Mesenchymal stem cell (in vitro differentiated cells and primary cell): ENCODE data around the gene SMCR8.

Experiments
- DNase-seq: peaks from one replicate; pipeline ENCODE4 v3.0.0-alpha.2; 2013
- H2AFZ ChIP-seq: one replicate; pipeline ENCODE4 v1.6.1; 2013; ENCODE audit warnings: low read depth, mild to moderate bottlenecking, control low read depth, inconsistent platforms, low read length, moderate library complexity
- H2AK5ac ChIP-seq: 2 replicates; pipeline ENCODE4 v1.6.1; 2013; ENCODE audit warnings: low read length, moderate library complexity, mild to moderate bottlenecking, inconsistent platforms; ENCODE audit not compliant: severe bottlenecking
- H2BK120ac ChIP-seq: one replicate; pipeline ENCODE4 v1.6.1; 2013; ENCODE audit warnings: low read depth, mild to moderate bottlenecking, inconsistent platforms, low read length, moderate library complexity
- H2BK12ac ChIP-seq, 2 experiments: one replicate each; pipeline ENCODE4 v1.6.1; 2013; ENCODE audit warnings: inconsistent platforms in 2 of 2, low read length in 2 of 2, mild to moderate bottlenecking in 2 of 2, moderate library complexity in 2 of 2, control low read depth in 1 of 2
- H2BK15ac ChIP-seq: one replicate; pipeline ENCODE4 v1.6.1; 2013; ENCODE audit warnings: mild to moderate bottlenecking, low read depth, inconsistent platforms; ENCODE audit not compliant: poor library complexity, severe bottlenecking
- H2BK5ac ChIP-seq: 2 replicates; pipeline ENCODE4 v1.6.1; 2013; ENCODE audit warnings: low read depth, mild to moderate bottlenecking, low read length, control low read depth, inconsistent platforms; ENCODE audit not compliant: poor library complexity, severe bottlenecking
- H3K14ac ChIP-seq, 2 experiments: one replicate each; pipeline ENCODE4 v1.6.1; 2013; ENCODE audit warnings: inconsistent platforms in 2 of 2, low read length in 2 of 2, control low read depth in 1 of 2, mild to moderate bottlenecking in 1 of 2, moderate library complexity in 1 of 2
- H3K18ac ChIP-seq, 2 experiments: one replicate each; pipeline ENCODE4 v1.6.1; 2013; ENCODE audit warnings: inconsistent platforms in 2 of 2, low read length in 2 of 2, control low read depth in 1 of 2, low read depth in 1 of 2, mild to moderate bottlenecking in 1 of 2
- H3K23ac ChIP-seq, 2 experiments: one replicate each; pipeline ENCODE4 v1.6.1; 2013; ENCODE audit warnings: inconsistent platforms in 2 of 2, low read length in 2 of 2, mild to moderate bottlenecking in 2 of 2, moderate library complexity in 2 of 2, control low read depth in 1 of 2
- H3K27ac ChIP-seq: 2 replicates; pipeline ENCODE4 v1.5.1; 2013; ENCODE audit warnings: mild to moderate bottlenecking, moderate library complexity, low read length, control low read depth, inconsistent platforms; ENCODE audit not compliant: poor library complexity, severe bottlenecking
- H3K27me3 ChIP-seq, 2 experiments: 2 replicates each; pipeline versions ENCODE4 v1.6.1 to v1.7.0; 2013; ENCODE audit warnings: low read length in 2 of 2, mild to moderate bottlenecking in 2 of 2, moderate library complexity in 2 of 2, control low read depth in 1 of 2, inconsistent platforms in 1 of 2; ENCODE audit not compliant: control insufficient read depth in 1 of 2, insufficient read depth in 1 of 2
- H3K36me3 ChIP-seq, 2 experiments: 2 replicates each; pipeline versions ENCODE4 v1.6.1 to v1.7.0; 2013; ENCODE audit warnings: low read length in 2 of 2, control low read depth in 1 of 2, inconsistent platforms in 1 of 2, low read depth in 1 of 2, mild to moderate bottlenecking in 1 of 2; ENCODE audit not compliant: insufficient read depth in 2 of 2, control insufficient read depth in 1 of 2
- H3K4ac ChIP-seq, 2 experiments: one replicate each; pipeline ENCODE4 v1.6.1; 2013; ENCODE audit warnings: inconsistent platforms in 2 of 2, low read length in 2 of 2, mild to moderate bottlenecking in 2 of 2, moderate library complexity in 2 of 2, control low read depth in 1 of 2, low read depth in 1 of 2
- H3K4me1 ChIP-seq: 2 replicates; pipeline ENCODE4 v1.6.1; 2013; ENCODE audit warnings: low read depth, low read length, control low read depth; ENCODE audit not compliant: control insufficient read depth, insufficient read depth
- H3K4me2 ChIP-seq: 2 replicates; pipeline ENCODE4 v1.6.1; 2013; ENCODE audit warnings: low read length, mild to moderate bottlenecking, inconsistent platforms; ENCODE audit not compliant: poor library complexity, severe bottlenecking
- H3K4me3 ChIP-seq, 2 experiments: 2 replicates each; pipeline versions ENCODE4 v1.5.1 to v1.7.0; 2013; ENCODE audit warnings: low read length in 2 of 2, mild to moderate bottlenecking in 2 of 2, control low read depth in 1 of 2, low read depth in 1 of 2; ENCODE audit not compliant: insufficient read depth in 1 of 2
- H3K79me1 ChIP-seq: replicated peaks from 2 replicates; pipeline ENCODE4 v1.6.1; 2013; ENCODE audit warnings: mild to moderate bottlenecking, control low read depth, low read length, inconsistent platforms; ENCODE audit not compliant: poor library complexity, severe bottlenecking
- H3K9ac ChIP-seq: 2 replicates; pipeline ENCODE4 v1.7.0; 2013; ENCODE audit warnings: mild to moderate bottlenecking, low read length, moderate library complexity
- H3K9me3 ChIP-seq: 2 replicates; pipeline ENCODE4 v1.7.0; 2013; ENCODE audit warnings: mild to moderate bottlenecking, low read length; ENCODE audit not compliant: control insufficient read depth
- H4K8ac ChIP-seq: one replicate; pipeline ENCODE4 v1.6.1; 2013; ENCODE audit warnings: inconsistent platforms, mild to moderate bottlenecking, low read length, moderate library complexity
- H4K91ac ChIP-seq: one replicate; pipeline ENCODE4 v1.6.1; 2013; ENCODE audit warnings: mild to moderate bottlenecking, low read length, inconsistent platforms
- WGBS: methylation state at CpG from one replicate; pipeline ENCODE4 v1.1.7; 2013; ENCODE audit warnings: mixed read lengths; 5-methylcytosine and 5-hydroxymethylcytosine counted together

The SMCR8 gene

GRCh38 chr17:18314059-18314730 lies 898 bp upstream of the SMCR8 start:
- Histone ChIP-seq H3K23ac (peak overlapping the region; percentile 3 to 66), H3K27ac (peak overlapping the region; percentile 57), H3K4me2 (peak overlapping the region; percentile 61), H3K14ac (peak overlapping the region in 1 of 2 experiments; percentile 87), H3K4me1 (peaks cover 23% of the 10 kb centered on the region), H3K9ac (peak overlapping the region; percentile 98), H3K36me3 (peaks cover 25 to 40% of the 10 kb centered on the region in 2 experiments), H3K18ac (peak overlapping the region; percentile 55 to 90), H2AK5ac (no peak overlapping the region), H4K91ac (peak overlapping the region; percentile 44), H3K9me3 (no peaks in the 10 kb centered on the region), H3K4ac (peak overlapping the region; percentile 79 to 94), H2BK12ac (no peak overlapping the region), H4K8ac (peak overlapping the region; percentile 41), H3K4me3 (peak overlapping the region; percentile 91 to 94), H3K79me1 (peaks cover 25% of the 10 kb centered on the region), H3K27me3 (no peaks in the 10 kb centered on the region), H2AFZ (peak overlapping the region; percentile 87), H2BK120ac (no peak overlapping the region), H2BK15ac (no peak overlapping the region), H2BK5ac (no peak overlapping the region)
- WGBS: under 1% methylated on average over 39 of the region's 39 CpGs
- DNase-seq: peak; percentile 46

- peak overlapping the region; percentile 25 for H4K8ac ChIP-seq
- H3K23ac ChIP-seq: no peak overlapping the region
Observed at GRCh38 chr17:18315562-18315922, 449 bp downstream of the SMCR8 start.

GRCh38 chr17:18315961-18316360 lies 868 bp downstream of the SMCR8 start:
- H3K4me2 ChIP-seq: peak overlapping the region; percentile 65
- no peak overlapping the region for H3K18ac ChIP-seq
- H3K27ac ChIP-seq: no peak overlapping the region
- WGBS: 89% methylated on average over 11 of the region's 11 CpGs
- H3K23ac ChIP-seq: no peak overlapping the region
- H3K4me1 ChIP-seq: peaks cover 35% of the 10 kb centered on the region
- peak overlapping the region; percentile 98 for H3K9ac ChIP-seq
- H2BK5ac ChIP-seq: no peak overlapping the region
- peak overlapping the region; percentile 42 for H2AK5ac ChIP-seq
- H3K36me3 ChIP-seq: peaks cover 34 to 55% of the 10 kb centered on the region in 2 experiments
- no peak overlapping the region for H2AFZ ChIP-seq
- no peak overlapping the region for H4K91ac ChIP-seq
- H3K14ac ChIP-seq: no peak overlapping the region
- no peak for DNase-seq
- H4K8ac ChIP-seq: peak overlapping the region; percentile 25
- H3K4ac ChIP-seq: peak overlapping the region in 1 of 2 experiments; percentile 52
- H3K9me3 ChIP-seq: no peaks in the 10 kb centered on the region
- H2BK12ac ChIP-seq: no peak overlapping the region
- peaks cover 29% of the 10 kb centered on the region for H3K79me1 ChIP-seq
- H3K4me3 ChIP-seq: peak overlapping the region; percentile 91 to 94
- H3K27me3 ChIP-seq: no peaks in the 10 kb centered on the region
- H2BK120ac ChIP-seq: no peak overlapping the region
- H2BK15ac ChIP-seq: no peak overlapping the region

More at GRCh38 chr17:18315562-18315922, 449 bp downstream of the SMCR8 start:
- WGBS: 16% methylated on average over 18 of the region's 18 CpGs
- H3K27ac ChIP-seq: peak overlapping the region; percentile 71
- no peak overlapping the region for H3K14ac ChIP-seq
- H2BK5ac ChIP-seq: peak overlapping the region; percentile 2
- H4K91ac ChIP-seq: peak overlapping the region; percentile 28
- H2AFZ ChIP-seq: no peak overlapping the region
- peak overlapping the region; percentile 42 for H2AK5ac ChIP-seq
- H3K4me1 ChIP-seq: peaks cover 34% of the 10 kb centered on the region
- H3K4ac ChIP-seq: peak overlapping the region in 1 of 2 experiments; percentile 52
- DNase-seq: no peak
- peak overlapping the region; percentile 65 for H3K4me2 ChIP-seq
- no peaks in the 10 kb centered on the region for H3K9me3 ChIP-seq
- H3K4me3 ChIP-seq: peak overlapping the region; percentile 91 to 94
- no peak overlapping the region for H2BK15ac ChIP-seq
- H2BK12ac ChIP-seq: no peak overlapping the region
- peak overlapping the region; percentile 98 for H3K9ac ChIP-seq
- H3K79me1 ChIP-seq: peaks cover 28% of the 10 kb centered on the region
- H2BK120ac ChIP-seq: no peak overlapping the region
- peaks cover 32 to 51% of the 10 kb centered on the region in 2 experiments for H3K36me3 ChIP-seq
- peak overlapping the region; percentile 9 to 79 for H3K18ac ChIP-seq
- H3K27me3 ChIP-seq: no peaks in the 10 kb centered on the region

GRCh38 chr17:18318117-18318516 lies 3.0 kb downstream of the SMCR8 start:
- Histone ChIP-seq H3K27ac (no peak overlapping the region), H3K18ac (no peak overlapping the region), H3K9ac (peak overlapping the region; percentile 57), H3K79me1 (peaks cover 39% of the 10 kb centered on the region), H2AK5ac (no peak overlapping the region), H3K4me1 (peaks cover 39% of the 10 kb centered on the region), H3K27me3 (no peaks in the 10 kb centered on the region), H2BK120ac (no peak overlapping the region), H3K4me2 (no peak overlapping the region), H2BK5ac (no peak overlapping the region), H3K36me3 (peaks cover 52 to 63% of the 10 kb centered on the region in 2 experiments), H3K14ac (no peak overlapping the region), H4K91ac (no peak overlapping the region), H2BK12ac (no peak overlapping the region), H2AFZ (no peak overlapping the region), H4K8ac (no peak overlapping the region), H3K4me3 (peak overlapping the region in 1 of 2 experiments; percentile 63), H3K4ac (no peak overlapping the region), H3K9me3 (no peaks in the 10 kb centered on the region), H3K23ac (no peak overlapping the region), H2BK15ac (no peak overlapping the region)
- DNase-seq: no peak
- WGBS: 96% methylated on average over 7 of the region's 7 CpGs
